IMR-90 (cell line): Measurements from ENCODE around the gene TCOF1. TPM values are rescaled to one million over a fixed set of nuclear protein-coding genes. Genes with fewer than 3 reads are reported as not detected.

Experiments
- ATAC-seq: fragments of 200-7000 bp; cut with Tn5 transposase; 2 replicates; pipeline ENCODE4 v1.9.1; 2020; ENCODE audit warnings: low read depth, mild to moderate bottlenecking, moderate library complexity
- BruUV-seq: library from RNA; stranded (reverse); fragments of 400-500 nt; replicated peaks from 2 replicates; lab custom pipeline; 2021; lab: Mats Ljungman, UMichigan
- CTCF ChIA-PET: fragments of 300-600 bp; formaldehyde crosslinking; extraction: SDS; loops from one replicate; lab custom pipeline; 2021; ENCODE audit warnings: antibody characterized with exemption; lab: Yijun Ruan, JAX
- POLR2A ChIA-PET: fragments of 300-600 bp; sonication (Branson Sonifier 250); formaldehyde crosslinking; loops from one replicate; lab custom pipeline; 2022; ENCODE audit warnings: antibody characterized with exemption; ENCODE audit not compliant: unreplicated experiment; lab: Charles Lee
- DNase-seq: peaks from one replicate; pipeline ENCODE4 v3.0.0; 2013
- H2AFZ ChIP-seq: replicated peaks from 2 replicates; pipeline ENCODE3; 2013; ENCODE audit warnings: low read length, mild to moderate bottlenecking; ENCODE audit not compliant: poor library complexity
- H2AK5ac ChIP-seq: 2 replicates; pipeline ENCODE4 v1.6.1; 2013; ENCODE audit warnings: low read depth, low read length, inconsistent platforms
- H2AK9ac ChIP-seq: replicated peaks from 2 replicates; pipeline ENCODE3; 2013; ENCODE audit warnings: mild to moderate bottlenecking, low read depth, low read length, moderate library complexity; ENCODE audit not compliant: poor library complexity
- H2BK120ac ChIP-seq: 2 replicates; pipeline ENCODE4 v1.6.1; 2013; ENCODE audit warnings: low read depth, low read length, inconsistent platforms
- H2BK15ac ChIP-seq: 3 replicates; pipeline ENCODE4 v1.6.1; 2013; ENCODE audit warnings: low read depth, low read length, inconsistent platforms
- H2BK20ac ChIP-seq: 2 replicates; pipeline ENCODE4 v1.6.1; 2013; ENCODE audit warnings: low read depth, mild to moderate bottlenecking, inconsistent platforms, low read length, moderate library complexity
- H2BK5ac ChIP-seq: 2 replicates; pipeline ENCODE4 v1.6.1; 2013; ENCODE audit warnings: mild to moderate bottlenecking, low read depth, low read length, inconsistent platforms; ENCODE audit not compliant: poor library complexity, severe bottlenecking
- H3K14ac ChIP-seq: replicated peaks from 2 replicates; pipeline ENCODE4 v1.6.1; 2013; ENCODE audit warnings: low read depth, low read length, inconsistent platforms
- H3K18ac ChIP-seq: 2 replicates; pipeline ENCODE4 v1.6.1; 2013; ENCODE audit warnings: low read depth, low read length, control low read depth
- H3K23ac ChIP-seq: 2 replicates; pipeline ENCODE4 v1.6.1; 2013; ENCODE audit warnings: low read depth, low read length, inconsistent platforms
- H3K27ac ChIP-seq: 2 replicates; pipeline ENCODE4 v1.5.1; 2013; ENCODE audit warnings: mild to moderate bottlenecking, control low read depth, low read length; ENCODE audit not compliant: insufficient read depth
- H3K27me3 ChIP-seq: 2 replicates; pipeline ENCODE4 v1.6.1; 2013; ENCODE audit warnings: low read length; ENCODE audit not compliant: control insufficient read depth, insufficient read depth
- H3K36me3 ChIP-seq: 2 replicates; pipeline ENCODE4 v1.6.1; 2013; ENCODE audit warnings: low read length, mixed read lengths; ENCODE audit not compliant: control insufficient read depth, insufficient read depth
- H3K4ac ChIP-seq: 2 replicates; pipeline ENCODE4 v1.6.1; 2013; ENCODE audit warnings: low read depth, low read length, inconsistent platforms
- H3K4me1 ChIP-seq: 2 replicates; pipeline ENCODE4 v1.6.1; 2013; ENCODE audit warnings: low read length, mixed read lengths; ENCODE audit not compliant: control insufficient read depth, insufficient read depth
- H3K4me2 ChIP-seq: 2 replicates; pipeline ENCODE4 v1.6.1; 2013; ENCODE audit warnings: low read depth, mild to moderate bottlenecking, control low read depth, low read length, moderate library complexity
- H3K4me3 ChIP-seq: 2 replicates; pipeline ENCODE4 v1.5.1; 2013; ENCODE audit warnings: low read depth, mild to moderate bottlenecking, control low read depth, low read length, moderate library complexity; ENCODE audit not compliant: insufficient read depth
- H3K56ac ChIP-seq: 2 replicates; pipeline ENCODE4 v1.6.1; 2013; ENCODE audit warnings: low read length, inconsistent platforms; ENCODE audit not compliant: insufficient read depth; ENCODE audit errors: extremely low read depth
- H3K79me1 ChIP-seq, 2 experiments: 2 replicates each; pipeline ENCODE4 v1.6.1; 2013; ENCODE audit warnings: low read length in 2 of 2, inconsistent platforms in 1 of 2, low read depth in 1 of 2
- H3K9ac ChIP-seq: 2 replicates; pipeline ENCODE4 v1.6.1; 2013; ENCODE audit warnings: low read depth, low read length, control low read depth
- H3K9me1 ChIP-seq: 2 replicates; pipeline ENCODE4 v1.6.1; 2013; ENCODE audit warnings: low read length, inconsistent platforms; ENCODE audit not compliant: insufficient read depth
- H3K9me3 ChIP-seq: 2 replicates; pipeline ENCODE4 v1.6.1; 2013; ENCODE audit warnings: low read length; ENCODE audit not compliant: control insufficient read depth, insufficient read depth
- H4K20me1 ChIP-seq: 2 replicates; pipeline ENCODE4 v1.6.1; 2013; ENCODE audit warnings: low read length, inconsistent platforms; ENCODE audit not compliant: insufficient read depth
- H4K5ac ChIP-seq: 2 replicates; pipeline ENCODE4 v1.6.1; 2013; ENCODE audit warnings: mild to moderate bottlenecking, low read depth, low read length, control low read depth
- H4K8ac ChIP-seq, 2 experiments: 2 replicates each; pipeline ENCODE4 v1.6.1; 2013; ENCODE audit warnings: low read depth in 2 of 2, low read length in 2 of 2, control low read depth in 1 of 2, inconsistent platforms in 1 of 2
- H4K91ac ChIP-seq: 2 replicates; pipeline ENCODE4 v1.6.1; 2013; ENCODE audit warnings: low read depth, low read length, inconsistent platforms; ENCODE audit not compliant: insufficient read depth
- CEBPB ChIP-seq: IDR thresholded peaks from 2 replicates; pipeline ENCODE4 v1.6.1; 2012; ENCODE audit warnings: low read depth, low read length, improper control_type of control experiment
- POLR2A ChIP-seq: IDR thresholded peaks from 2 replicates; pipeline ENCODE4 v1.6.1; 2012; ENCODE audit warnings: mild to moderate bottlenecking, low read depth, low read length
- WGBS, 2 experiments: methylation state at CpG; one replicate each; pipeline versions ENCODE4 v1.1.5 to v1.1.7; 2013; ENCODE audit warnings: missing lambda C conversion rate in 2 of 2; ENCODE audit not compliant: insufficient read length in 1 of 2; ENCODE audit errors: extremely low coverage in 2 of 2; 5-methylcytosine and 5-hydroxymethylcytosine counted together
- dilution Hi-C: fragments of 300-500 bp; cut with HindIII; formaldehyde crosslinking; loops from one replicate; pipeline ENCODE4 v1.14.3; 2018; ENCODE audit warnings: low sequenced_read_pairs; ENCODE audit not compliant: unreplicated experiment
- in situ Hi-C: fragments of 300-500 bp; cut with MboI; formaldehyde crosslinking; loops from 3 replicates; pipeline ENCODE4 v1.14.3; 2019; ENCODE audit warnings: low sequenced_read_pairs, inconsistent platforms, mixed read lengths
- intact Hi-C: fragments of 100-400 bp; cut with micrococcal nuclease; formaldehyde crosslinking; loops from 2 replicates; pipeline ENCODE4 v1.10.0; 2022
- polyA plus RNA-seq, 3 experiments: library from polyadenylated mRNA; depleted of rRNA; stranded (reverse); fragments of >200 nt; gene quantifications; 2 replicates each; pipeline ENCODE4 v1.2.3, GENCODE V29; 2012; ENCODE audit warnings: low replicate concordance in 1 of 3
- total RNA-seq: library from RNA; depleted of rRNA; stranded (reverse); fragments of >200 nt; gene quantifications from 2 replicates; pipeline ENCODE4 v1.2.3, GENCODE V29; 2012

TCOF1 gene
- total and polyA plus RNA-seq, 2 of the 4 experiments (the other 2 are of a cell fraction) = 18.2 to 19.7 TPM

DNA sequence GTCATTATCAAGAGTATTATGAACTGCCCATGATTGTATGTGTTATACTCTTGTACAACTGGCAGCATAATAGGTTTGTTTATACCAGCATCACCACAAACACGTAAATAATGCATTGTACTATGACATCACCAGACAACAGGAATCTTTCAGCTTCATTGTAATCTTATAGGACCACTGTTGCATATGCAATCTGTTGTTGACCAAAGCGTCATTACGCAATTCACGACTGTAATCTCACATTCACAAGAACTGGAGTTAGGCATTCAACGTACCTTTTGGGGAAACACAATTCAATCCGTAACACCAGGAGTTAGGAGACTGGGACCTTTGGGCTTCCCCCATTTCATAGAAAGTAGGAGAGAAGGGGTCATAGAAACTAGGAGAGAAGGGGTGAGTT, 34.4 kb upstream of the TCOF1 start:
- H2AK5ac ChIP-seq = no peak overlapping the region
- H3K4me2 ChIP-seq = no peak overlapping the region
- H3K14ac ChIP-seq = no peak overlapping the region
- H2BK20ac ChIP-seq = no peak overlapping the region
- intact Hi-C loops = no loop called here
- TF ChIP-seq POLR2A (no peak), CEBPB (peak; percentile 99)
- no peaks in the 10 kb centered on the region for H4K20me1 ChIP-seq
- H2AK9ac ChIP-seq = no peak overlapping the region
- H3K27ac ChIP-seq = no peak overlapping the region
- peaks cover 0 to 8% of the 10 kb centered on the region in 2 experiments; a peak in 2 of 4 replicates for H3K79me1 ChIP-seq
- ATAC-seq = no peak
- CTCF ChIA-PET = interaction anchor here (0.9 kb wide), 1 partner anchor 13 kb away, joined by 4 read pairs; no protein-coding TSS in a partner anchor
- 69% methylated on average over 3 of the region's 6 CpGs; no CpG with 5 or more reads in 1 of the 2 experiments for WGBS, 2 experiments
- H2BK5ac ChIP-seq = no peak overlapping the region
- H3K4ac ChIP-seq = peak overlapping the region; percentile 39; the same call in 1 of the 2 replicates
- no peak overlapping the region for H4K8ac ChIP-seq
- in situ Hi-C loops = no loop called here
- peaks cover 23% of the 10 kb centered on the region for H3K4me1 ChIP-seq
- BruUV-seq = no TSS peak
- H2AFZ ChIP-seq = no peak overlapping the region
- POLR2A ChIA-PET = no interaction called here
- H3K56ac ChIP-seq = no peak overlapping the region
- H3K18ac ChIP-seq = no peak overlapping the region
- no peaks in the 10 kb centered on the region for H3K27me3 ChIP-seq
- H4K5ac ChIP-seq = no peak overlapping the region
- no peak overlapping the region; the same call in 1 of the 2 replicates for H4K91ac ChIP-seq
- no peaks in the 10 kb centered on the region for H3K9me3 ChIP-seq
- no peak overlapping the region for H3K9ac ChIP-seq
- peak; percentile 76 for DNase-seq
- no peak overlapping the region for H2BK120ac ChIP-seq
- no peak overlapping the region for H3K23ac ChIP-seq
- no peak overlapping the region; the same call in 2 of the 3 replicates for H2BK15ac ChIP-seq
- H3K9me1 ChIP-seq = peaks cover 32% of the 10 kb centered on the region
- no peak overlapping the region for H3K4me3 ChIP-seq
- H3K36me3 ChIP-seq = no peaks in the 10 kb centered on the region
- dilution Hi-C loops = no loop called here
